Measurements from ENCODE around the gene RAB17. TPM values are rescaled to one million over a fixed set of nuclear protein-coding genes. Genes with fewer than 3 reads are reported as not detected.
A peak's percentile ranks its signal among the peaks of the same experiment; 100 is the strongest.

RAB17 gene
- total and polyA plus RNA-seq, 2 experiments from 2014 or later = 2.9 to 3.1 TPM

GRCh38 chr2:237625777-237626176 is 35.2 kb upstream of the RAB17 start:
- Histone ChIP-seq H3K4me1 (ENCODE audit: low read depth) (peaks cover 22% of the 10 kb centered on the region), H3K36me3 (no peaks in the 10 kb centered on the region), H3K27me3 (no peaks in the 10 kb centered on the region), H3K27ac (peak overlapping the region; percentile 44), H3K9me3 (ENCODE audit: low read depth) (no peaks in the 10 kb centered on the region), H3K4me3 (no peak overlapping the region)
- TF ChIP-seq CTCF (IDR thresholded peaks at IDR 0.05; ENCODE audit: low read depth, low read length) = no peak
- DNase-seq (ENCODE audit: low read depth in 1 of 2, low spot score in 1 of 2) = no peak

- no peak overlapping the region for H3K4me3 ChIP-seq
Observed at GRCh38 chr2:237625216-237625705, 34.7 kb upstream of the RAB17 start.

GRCh38 chr2:237624565-237624964 is 34.0 kb upstream of the RAB17 start:
- Histone ChIP-seq H3K4me3 (no peak overlapping the region), H3K27me3 (no peaks in the 10 kb centered on the region), H3K9me3 (ENCODE audit: low read depth) (no peaks in the 10 kb centered on the region), H3K4me1 (ENCODE audit: low read depth) (peaks cover 15% of the 10 kb centered on the region), H3K36me3 (no peaks in the 10 kb centered on the region), H3K27ac (no peak overlapping the region)
- TF ChIP-seq CTCF (IDR thresholded peaks at IDR 0.05; ENCODE audit: low read depth, low read length) = no peak
- DNase-seq (ENCODE audit: low read depth in 1 of 2, low spot score in 1 of 2) = no peak

More at GRCh38 chr2:237625216-237625705, 34.7 kb upstream of the RAB17 start:
- H3K27me3 ChIP-seq = no peaks in the 10 kb centered on the region
- H3K4me1 ChIP-seq (ENCODE audit: low read depth) = peaks cover 22% of the 10 kb centered on the region
- no peaks in the 10 kb centered on the region for H3K36me3 ChIP-seq
- H3K9me3 ChIP-seq (ENCODE audit: low read depth) = no peaks in the 10 kb centered on the region
- H3K27ac ChIP-seq = no peak overlapping the region
- TF ChIP-seq CTCF (IDR thresholded peaks at IDR 0.05; ENCODE audit: low read depth, low read length) = no peak
- no peak for DNase-seq (ENCODE audit: low read depth in 1 of 2, low spot score in 1 of 2)

- peaks cover 7% of the 10 kb centered on the region for H3K4me1 ChIP-seq (ENCODE audit: low read depth)
- H3K9me3 ChIP-seq (ENCODE audit: low read depth) = no peaks in the 10 kb centered on the region
- DNase-seq (ENCODE audit: low read depth in 1 of 2, low spot score in 1 of 2) = no peak
Observed at GRCh38 chr2:237623428-237624403, 33.2 kb upstream of the RAB17 start.

GRCh38 chr2:237618449-237618848 is 27.9 kb upstream of the RAB17 start:
- DNase-seq (ENCODE audit: low read depth in 1 of 2, low spot score in 1 of 2) = peak in 1 of 2 donors; percentile 79
- Histone ChIP-seq H3K9me3 (ENCODE audit: low read depth) (no peaks in the 10 kb centered on the region), H3K27me3 (no peaks in the 10 kb centered on the region), H3K36me3 (no peaks in the 10 kb centered on the region), H3K27ac (no peak overlapping the region), H3K4me1 (ENCODE audit: low read depth) (peaks cover 39% of the 10 kb centered on the region), H3K4me3 (no peak overlapping the region)
- TF ChIP-seq CTCF (IDR thresholded peaks at IDR 0.05; ENCODE audit: low read depth, low read length) = no peak

More at GRCh38 chr2:237623428-237624403, 33.2 kb upstream of the RAB17 start:
- Histone ChIP-seq H3K27me3 (no peaks in the 10 kb centered on the region), H3K27ac (no peak overlapping the region), H3K4me3 (no peak overlapping the region), H3K36me3 (no peaks in the 10 kb centered on the region)
- no peak for TF ChIP-seq CTCF (IDR thresholded peaks at IDR 0.05; ENCODE audit: low read depth, low read length)

Data from cardiac muscle cell (in vitro differentiated cells and primary cell).